SH-SY5Y (cell line): ENCODE data around the gene PNPLA2.

ENCODE experiments used
- GATA2 ChIP-seq: IDR thresholded peaks from 2 replicates; pipeline ENCODE4 v1.6.1; 2011; ENCODE audit warnings: mild to moderate bottlenecking, low read depth, low read length
- GATA3 ChIP-seq: IDR thresholded peaks from 2 replicates; pipeline ENCODE4 v1.6.1; 2011; ENCODE audit warnings: low read depth, mild to moderate bottlenecking, low read length, moderate library complexity

GRCh38 chr11:870418-870817, 51.7 kb downstream of the PNPLA2 start:
- no peak for TF ChIP-seq GATA2
- no peak for TF ChIP-seq GATA3
